Activated T-helper 1 cell treated with Interleukin-2 at 50 U/mL for 16 hours (primary cell): Measurements from ENCODE around the gene TNFRSF12A.
"Not testable (repeated sequence)": the region's sequence is repeated elsewhere in the genome, so short reads cannot be mapped to it uniquely, and the experiment has no call there.

Source experiments
- DNase-seq: peaks from one replicate; pipeline ENCODE4 v3.0.0-alpha.2; 2020; ENCODE audit warnings: low read depth

The TNFRSF12A gene

GRCh38 chr16:3065742-3066439 lies 45.7 kb downstream of the TNFRSF12A start:
- no peak for DNase-seq

- no peak for DNase-seq
These were observed 46.2 kb downstream of the TNFRSF12A start for GRCh38 chr16:3066440-3066748.

- no peak for DNase-seq
These were observed 48.3 kb downstream of the TNFRSF12A start for GRCh38 chr16:3068487-3068886.

GRCh38 chr16:3069146-3069545 lies 49.0 kb downstream of the TNFRSF12A start:
- not testable (repeated sequence) for DNase-seq

GRCh38 chr16:3070608-3071111 lies 50.5 kb downstream of the TNFRSF12A start:
- no peak for DNase-seq

- no peak for DNase-seq
These were observed 51.5 kb downstream of the TNFRSF12A start for GRCh38 chr16:3071655-3072054.
